ENCODE data around the gene ADCY3.

The ADCY3 gene

DNA sequence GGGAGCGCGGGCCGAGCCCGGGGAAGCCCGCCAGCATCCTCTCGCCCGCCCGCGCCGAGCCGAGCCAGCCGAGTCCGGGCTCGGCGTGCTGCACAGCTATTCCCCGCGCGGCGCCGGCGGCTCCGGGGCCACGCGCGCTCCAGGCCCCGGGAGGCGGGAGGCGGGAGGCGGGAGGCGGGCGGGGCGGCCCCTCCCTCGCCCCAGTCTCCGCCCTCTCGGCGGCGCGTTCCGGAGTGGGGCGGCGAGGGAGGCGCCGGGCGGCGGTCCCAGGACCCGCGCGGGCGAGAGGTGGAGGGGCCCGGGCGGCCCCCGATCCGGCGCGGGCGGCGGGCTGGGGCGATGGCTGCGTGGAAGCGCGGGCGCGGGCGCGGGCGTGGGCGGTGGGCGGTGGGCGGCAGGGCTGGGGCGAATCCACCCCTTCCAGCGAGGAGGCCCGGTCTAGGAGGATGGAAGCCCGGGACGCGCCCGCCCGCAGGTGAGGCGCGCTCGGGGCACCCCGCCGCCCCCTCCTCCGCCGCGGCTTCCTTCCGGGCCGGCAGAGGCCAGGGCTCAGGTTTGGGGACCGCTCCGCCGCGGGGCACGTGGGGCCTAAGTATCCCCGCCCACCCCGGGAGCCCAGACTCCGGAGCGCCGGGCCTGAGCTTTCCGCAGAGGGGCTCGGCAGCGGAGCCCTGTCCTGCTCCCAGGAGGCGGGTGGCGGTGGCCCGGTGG lies at the start of gene ADCY3:
Gene ADCY3 (minus strand): TSS at position 140 of the 711 bp plus-strand sequence. CDS start 1,250 bp downstream, outside the sequence.
- DNase-seq: no peak

DNA sequence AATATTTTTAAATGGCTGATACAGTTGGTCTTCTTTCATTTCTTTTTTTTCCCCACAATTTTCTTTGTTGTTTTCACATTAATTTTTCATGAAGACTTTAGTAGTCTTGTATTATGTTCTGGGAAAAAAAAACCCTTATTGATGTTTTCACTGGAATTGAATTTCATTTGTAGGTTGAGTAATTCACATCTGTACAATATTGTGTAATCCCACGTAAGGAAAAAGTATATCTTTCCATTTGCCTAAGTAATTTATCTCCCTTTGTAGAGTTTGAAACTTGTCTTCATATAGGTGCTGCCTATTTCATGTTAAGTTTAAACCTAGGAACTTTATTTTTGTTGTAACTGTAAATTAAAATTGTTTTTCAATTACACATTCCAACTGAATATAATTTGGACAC lies 49.7 kb upstream of the ADCY3 start:
- no peak for DNase-seq

DNA sequence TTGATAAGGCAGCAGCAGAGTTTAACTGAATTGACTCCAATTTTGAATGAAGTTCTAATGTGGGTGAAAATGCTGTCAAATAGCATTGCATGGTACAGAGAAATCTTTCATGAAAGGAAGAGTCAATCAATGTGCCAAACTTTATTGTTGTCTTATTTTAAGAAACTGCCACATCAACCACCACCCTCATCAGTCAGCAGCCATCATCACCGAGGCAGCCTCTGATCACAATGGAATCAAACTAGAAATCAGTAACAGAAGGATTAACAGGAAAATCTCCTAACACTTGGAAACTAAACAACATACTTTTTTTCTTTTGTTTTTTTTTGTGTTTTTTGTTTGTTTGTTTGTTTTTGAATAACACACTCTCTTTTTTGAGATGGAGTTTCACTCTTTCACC lies 41.9 kb upstream of the ADCY3 start:
- no peak for DNase-seq

DNA sequence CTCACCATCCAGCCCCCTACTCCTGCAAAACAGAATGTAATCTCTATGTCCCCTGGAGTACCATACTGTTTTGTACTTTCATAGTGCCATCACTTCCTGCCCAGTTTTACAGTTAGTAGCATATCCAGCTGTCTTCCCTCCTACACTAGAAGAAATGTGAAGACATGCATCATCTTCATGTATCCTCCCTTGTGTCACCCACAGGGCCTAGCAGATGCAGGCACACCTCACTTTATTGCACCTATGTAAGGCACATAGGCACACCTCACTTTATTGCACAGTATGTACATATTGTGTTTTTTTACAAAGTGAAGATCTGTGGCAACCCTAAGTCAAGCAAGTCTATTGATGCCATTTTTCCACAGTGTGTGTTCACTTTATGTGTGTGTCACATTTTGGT lies 39.7 kb upstream of the ADCY3 start:
- no peak for DNase-seq

DNA sequence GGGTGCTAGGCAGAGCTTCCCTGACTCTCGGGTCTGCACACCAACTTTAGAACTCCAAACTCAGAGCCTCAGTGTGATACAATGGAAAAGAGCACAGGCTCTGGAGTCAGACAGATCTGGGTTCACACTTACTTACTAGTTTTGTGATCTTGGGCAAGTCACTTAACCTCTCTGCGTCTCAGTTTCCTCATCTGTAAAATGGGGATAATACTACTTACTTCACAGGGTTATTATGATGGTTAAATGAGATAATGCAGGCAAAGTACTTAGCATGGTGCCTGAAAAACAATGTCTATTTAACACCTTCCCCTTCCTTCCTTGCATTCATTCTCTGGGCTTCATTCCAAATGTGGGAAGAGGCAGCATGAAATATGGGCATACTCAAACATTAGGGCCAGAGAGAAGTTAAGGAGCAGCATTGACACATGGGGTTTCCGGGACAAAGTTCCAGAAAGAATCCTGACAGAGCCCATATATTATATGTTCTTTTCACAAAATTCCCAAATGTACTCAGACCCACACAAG lies 38.4 kb upstream of the ADCY3 start:
- no peak for DNase-seq

DNA sequence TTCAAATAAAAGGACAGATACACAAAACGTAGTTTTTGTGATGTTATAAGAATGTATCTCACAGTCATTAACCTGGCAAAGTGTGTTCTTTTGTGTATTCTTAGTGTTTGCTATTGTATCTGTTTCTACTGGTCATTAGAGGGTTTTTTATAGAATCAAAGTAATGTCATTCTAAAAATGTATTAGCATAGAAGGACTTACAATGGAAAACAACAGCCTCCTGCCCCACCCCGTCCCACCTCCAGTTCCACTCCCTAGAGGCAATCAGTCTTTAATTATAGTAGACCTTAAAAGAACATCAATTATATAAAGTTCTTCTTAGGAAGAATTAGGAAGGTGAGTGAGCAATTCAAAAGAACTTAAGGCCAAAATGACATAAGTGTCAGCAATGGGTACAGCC lies 37.9 kb upstream of the ADCY3 start:
- DNase-seq: no peak

DNA sequence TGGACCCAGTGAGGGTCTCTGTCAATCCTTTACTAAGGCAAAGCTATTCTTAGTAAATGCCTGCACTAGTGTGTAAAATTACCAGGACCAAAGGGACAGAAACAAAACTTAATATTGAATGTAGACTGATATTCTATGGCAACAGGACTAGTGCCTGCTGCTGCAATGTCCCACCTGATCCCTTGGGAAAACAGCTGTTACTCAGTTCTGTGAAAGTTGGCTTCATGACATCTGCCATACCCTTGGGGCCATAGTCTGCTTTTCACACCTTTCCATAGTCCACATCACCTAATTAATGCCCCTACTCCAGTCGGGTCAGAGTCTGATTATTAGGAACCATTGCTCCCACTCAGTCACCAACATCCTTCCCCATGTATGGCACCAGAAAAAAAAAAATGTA lies 37.2 kb upstream of the ADCY3 start:
- DNase-seq: no peak

DNA sequence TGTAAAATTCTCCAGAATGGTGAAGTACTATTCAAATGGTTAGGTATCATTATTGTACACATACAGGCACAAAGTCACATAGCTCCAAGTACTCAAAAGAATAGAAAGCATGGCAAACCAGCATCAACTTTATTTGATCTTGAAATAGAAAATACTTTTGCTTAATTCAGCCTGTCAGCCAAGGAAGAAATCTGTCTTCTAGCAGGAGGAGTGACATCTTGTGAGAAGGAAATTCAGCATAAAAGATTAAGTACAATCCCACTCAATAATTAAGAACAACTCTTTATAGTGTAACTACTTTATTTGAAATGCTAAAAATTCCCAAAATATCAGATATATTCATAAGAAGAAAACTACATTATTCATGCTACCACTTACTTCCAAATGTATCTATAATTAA lies 35.9 kb upstream of the ADCY3 start:
- no peak for DNase-seq

DNA sequence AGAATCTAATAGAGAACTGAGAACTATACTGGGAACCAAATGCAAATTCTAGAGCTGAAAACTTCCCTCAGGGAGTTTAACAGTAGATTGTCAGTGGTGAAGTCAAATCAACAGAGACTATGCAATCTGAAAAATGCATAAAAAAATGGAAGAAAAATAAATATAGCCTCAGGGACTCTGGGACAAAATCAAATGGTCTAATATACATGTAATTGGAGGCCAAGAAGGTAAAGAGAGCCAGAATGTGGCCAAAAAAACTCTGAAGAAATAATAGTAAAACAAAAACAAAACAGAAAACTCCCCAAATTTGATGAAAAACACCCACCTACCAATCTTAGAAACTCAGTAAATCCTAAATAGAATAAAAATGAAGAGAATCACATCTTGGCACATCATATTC lies 35.2 kb upstream of the ADCY3 start:
- no peak for DNase-seq

DNA sequence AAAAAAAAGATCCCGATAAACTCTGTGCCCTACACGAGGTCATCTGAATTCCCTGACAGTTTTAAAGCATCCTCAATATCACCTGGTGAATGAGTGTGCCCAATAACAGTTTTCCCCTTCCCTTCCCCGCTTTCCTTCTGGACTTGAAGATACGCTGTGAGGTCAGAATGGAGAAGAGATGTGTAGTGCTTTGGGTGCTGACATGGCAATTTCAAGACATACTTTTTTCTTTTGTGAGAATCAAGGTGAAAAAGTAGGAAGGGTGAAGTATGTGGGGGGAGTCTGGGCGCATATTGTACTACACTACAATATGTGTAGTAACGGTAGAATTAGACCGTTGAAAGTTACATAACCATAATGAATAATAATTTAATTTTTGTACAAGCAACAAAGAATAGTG lies 30.1 kb upstream of the ADCY3 start:
- no peak for DNase-seq

DNA sequence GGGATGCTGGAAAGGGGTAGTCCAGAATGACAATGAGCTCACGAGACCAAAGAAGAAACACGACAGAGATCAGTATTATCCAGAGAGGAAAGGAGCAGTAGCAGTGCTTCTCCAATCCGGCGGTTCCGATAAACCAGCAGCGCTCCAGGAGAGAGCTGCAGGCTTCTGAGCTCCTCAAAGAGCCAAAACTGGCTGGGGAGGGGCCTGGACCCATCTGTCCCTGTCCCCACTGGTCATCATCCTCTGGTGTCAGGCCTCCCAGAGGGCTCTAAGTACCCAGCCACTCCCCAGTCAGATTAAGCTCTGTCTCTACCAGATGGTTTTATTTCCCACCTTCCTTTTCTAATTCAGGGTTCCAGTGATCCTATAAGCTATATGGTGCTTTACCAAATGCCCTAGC lies 28.5 kb upstream of the ADCY3 start:
- no peak for DNase-seq

DNA sequence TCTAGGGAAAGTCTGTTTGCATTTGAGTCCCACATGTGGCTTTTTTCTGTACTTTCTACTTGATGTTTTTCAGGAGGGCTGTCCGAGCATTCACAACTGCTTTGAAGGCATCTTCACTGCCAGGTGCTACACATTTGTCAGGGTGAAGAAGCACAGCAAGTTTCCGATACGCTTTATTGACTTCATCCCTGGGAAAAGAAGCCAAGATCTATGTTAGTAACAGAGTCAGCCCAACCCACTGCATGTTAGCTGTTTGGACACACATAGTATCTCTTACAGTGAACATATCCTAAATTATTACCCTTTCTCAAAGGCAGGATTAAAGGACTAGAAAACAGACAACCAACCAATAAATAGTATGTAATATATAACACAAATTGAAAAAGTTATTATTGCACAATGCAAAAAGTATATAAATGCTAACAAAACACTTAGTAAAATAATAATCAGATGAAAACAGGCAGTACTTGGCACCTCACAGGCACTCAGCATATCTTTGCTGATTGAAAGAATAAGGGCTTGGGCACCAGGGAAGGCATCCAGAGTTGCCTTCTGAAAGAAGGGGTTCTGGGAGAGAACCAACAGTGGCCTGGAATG lies 27.6 kb upstream of the ADCY3 start:
- DNase-seq: no peak

DNA sequence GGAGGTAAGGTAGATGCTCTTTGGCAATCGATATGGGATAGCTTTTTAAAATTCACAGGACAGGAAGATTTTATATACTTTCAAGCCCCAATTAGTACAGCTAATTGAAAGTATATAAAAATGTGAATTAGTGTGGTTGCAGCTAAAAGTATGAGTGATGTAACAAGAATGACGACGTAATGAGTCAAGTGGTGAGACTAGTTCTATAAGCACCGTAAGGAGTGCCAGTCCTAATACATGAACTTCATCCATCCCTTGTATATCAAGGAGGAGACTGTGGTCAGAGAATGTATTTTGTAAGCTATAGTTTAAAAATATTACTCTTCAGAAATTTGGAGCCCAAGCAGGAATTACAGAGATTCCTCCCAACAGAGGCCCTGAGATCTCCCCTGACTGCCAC lies 25.9 kb upstream of the ADCY3 start:
- DNase-seq: no peak

DNA sequence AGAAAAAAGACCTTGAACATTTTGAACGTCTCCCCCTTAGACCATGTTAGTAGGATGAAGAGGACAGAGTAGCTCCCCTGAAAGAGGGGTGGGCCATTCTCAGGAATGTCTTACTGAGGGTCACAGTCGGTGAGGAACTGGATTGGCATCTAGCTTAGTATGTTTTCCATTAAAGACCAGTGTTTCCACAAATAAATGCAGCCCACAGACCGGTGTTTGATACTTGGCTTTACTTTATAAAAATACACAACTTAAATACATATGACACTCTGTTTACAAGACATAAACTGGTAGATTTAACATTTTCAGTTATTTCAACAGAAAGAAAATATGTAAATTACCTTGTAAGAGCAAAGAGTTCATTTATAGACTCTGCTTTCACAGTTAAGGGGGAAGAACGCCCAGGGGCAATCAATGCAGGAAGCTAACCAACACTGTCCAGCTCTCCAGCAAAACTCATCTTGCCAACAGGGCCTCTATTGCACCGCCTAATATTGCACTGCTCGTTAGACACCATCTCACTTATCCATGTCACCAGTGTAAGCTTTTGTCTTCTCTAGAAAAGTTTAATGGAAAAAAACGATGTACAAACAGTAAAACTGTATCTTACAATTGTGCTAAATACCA lies 23.5 kb upstream of the ADCY3 start:
- DNase-seq: no peak

DNA sequence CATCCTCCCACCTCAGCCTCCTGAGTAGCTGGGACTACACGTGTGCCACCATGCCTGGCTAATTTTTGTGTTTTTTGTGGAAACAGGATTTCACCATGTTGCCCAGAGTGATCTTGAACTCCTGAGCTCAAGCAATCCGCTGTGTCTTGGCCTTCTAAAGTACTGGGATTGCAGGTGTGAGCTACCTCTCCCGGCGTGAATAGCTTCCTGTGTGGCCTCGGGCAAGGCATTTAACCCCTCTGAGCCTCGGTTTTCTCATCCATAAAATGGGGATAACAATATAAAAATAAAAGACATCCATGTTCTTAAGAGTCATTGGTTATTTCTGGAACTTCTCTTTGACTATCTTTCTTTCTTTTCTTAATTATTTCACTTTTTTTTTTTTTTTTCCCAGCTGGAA lies 19.3 kb upstream of the ADCY3 start:
- no peak for DNase-seq

DNA sequence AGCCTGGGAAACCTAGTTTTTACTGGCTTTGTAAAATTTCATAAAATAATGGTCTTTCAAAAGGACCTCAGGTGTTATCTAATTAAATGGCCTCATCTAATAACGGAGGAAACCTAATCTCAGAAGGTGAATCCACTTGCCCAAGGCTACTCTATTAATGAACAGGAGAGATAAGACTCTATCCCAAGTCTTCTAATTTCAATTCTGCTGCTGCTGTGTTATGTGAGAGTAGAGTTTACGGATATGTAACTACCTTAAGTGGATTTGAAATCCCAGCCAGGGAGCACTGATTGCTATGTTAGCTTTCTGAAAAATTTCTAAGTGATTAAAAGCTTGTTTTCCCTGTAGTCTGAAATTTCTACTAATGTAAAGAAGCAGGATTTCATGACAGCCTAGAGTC lies 17.2 kb upstream of the ADCY3 start:
- DNase-seq: no peak

DNA sequence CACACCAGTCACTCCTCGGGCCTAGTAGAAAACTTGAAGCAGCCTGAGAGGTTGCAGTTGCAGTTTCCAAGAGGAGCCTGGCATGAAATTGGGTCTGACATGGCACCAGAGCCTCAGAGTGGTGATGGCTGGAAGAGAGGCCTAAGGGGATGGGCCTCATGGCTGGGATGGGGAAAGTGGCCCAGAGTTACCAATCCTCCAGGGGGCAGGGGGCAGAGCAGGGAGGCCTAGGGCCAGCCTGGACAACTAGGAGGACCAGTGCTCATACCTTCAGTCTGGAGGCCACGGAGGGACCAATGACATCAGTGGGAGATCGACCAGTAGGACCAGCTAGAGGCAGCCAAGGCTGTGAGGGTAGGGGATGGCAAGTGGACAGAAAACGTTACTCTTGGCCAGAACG lies 15.1 kb upstream of the ADCY3 start:
- DNase-seq: no peak

DNA sequence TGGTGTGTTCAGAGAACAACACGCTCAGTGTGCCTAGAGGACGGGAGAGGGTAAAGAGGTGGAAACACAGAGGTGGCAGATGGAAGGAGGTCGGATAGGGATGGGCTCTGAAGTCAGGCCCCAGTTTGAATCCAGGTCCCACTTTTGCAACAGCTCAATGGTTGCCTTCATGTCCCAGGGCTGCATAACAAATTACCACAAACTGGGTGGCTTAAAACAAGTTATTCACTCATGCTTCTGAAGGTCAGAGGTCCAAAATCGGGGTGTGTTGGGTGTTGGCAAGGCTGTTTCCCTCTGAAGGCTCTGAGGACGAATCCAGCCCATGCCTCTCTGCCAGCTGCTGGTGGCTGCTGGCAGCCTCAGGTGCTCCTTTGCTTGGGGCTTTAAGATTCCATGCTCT lies 12.7 kb upstream of the ADCY3 start:
- no peak for DNase-seq

DNA sequence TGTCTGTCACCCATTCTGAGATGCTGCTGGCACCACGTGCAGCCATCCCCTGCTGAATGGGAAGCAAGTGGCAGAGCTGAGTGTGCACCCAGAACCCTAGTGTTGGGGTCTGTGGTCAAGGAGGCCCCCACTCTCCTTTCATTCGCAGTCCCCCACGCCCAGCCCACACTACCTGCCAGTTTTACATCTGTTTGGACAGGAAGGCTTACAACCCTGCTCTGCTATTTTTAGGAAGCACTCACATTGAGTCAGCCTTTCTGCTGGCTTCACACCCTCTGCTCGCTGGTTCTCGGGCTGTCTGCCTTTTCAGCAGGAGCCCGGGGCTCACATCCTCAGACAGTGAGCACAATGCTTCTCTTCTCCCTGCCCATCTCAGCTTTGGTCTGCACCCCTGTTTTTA lies 10.7 kb upstream of the ADCY3 start:
- DNase-seq: no peak

DNA sequence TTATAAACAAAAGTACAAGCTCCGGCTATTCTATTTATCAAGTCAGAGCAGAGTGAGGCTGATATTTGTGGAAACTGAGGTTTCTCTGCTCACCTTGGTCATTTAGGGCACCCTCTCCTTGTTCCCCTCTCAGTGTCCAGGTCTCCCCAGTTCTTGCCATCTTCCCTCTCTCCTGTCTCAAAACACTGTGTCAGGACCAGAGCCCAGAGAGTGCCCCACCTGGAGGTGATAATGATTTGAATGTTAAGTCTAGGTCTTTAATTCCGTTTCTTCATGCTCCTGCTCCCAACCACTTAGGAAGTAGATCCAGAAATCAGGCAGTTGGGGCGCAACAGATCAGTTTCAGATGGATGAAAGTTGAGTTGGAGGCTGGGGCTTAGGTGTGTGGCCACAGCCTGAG lies 9.2 kb upstream of the ADCY3 start:
- DNase-seq: no peak

DNA sequence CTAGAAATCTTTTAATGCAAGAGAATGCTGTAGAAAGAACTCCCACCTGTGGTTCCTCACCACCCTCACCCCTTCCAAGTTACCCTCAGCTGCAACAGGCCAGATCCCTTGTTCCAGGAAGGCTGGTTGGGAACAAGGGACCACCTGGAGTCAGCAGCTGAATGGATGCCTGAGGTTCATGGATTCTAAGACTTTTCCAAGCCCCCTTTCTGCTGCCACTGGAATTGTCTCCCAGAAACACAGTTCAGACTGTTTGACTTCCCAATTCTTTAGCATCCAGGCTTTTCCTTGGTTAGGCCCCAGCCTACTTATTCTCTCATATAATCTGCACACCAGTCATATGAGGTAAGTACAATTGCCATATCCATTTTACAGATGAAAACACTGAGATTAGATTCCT lies 8.0 kb upstream of the ADCY3 start:
- no peak for DNase-seq

DNA sequence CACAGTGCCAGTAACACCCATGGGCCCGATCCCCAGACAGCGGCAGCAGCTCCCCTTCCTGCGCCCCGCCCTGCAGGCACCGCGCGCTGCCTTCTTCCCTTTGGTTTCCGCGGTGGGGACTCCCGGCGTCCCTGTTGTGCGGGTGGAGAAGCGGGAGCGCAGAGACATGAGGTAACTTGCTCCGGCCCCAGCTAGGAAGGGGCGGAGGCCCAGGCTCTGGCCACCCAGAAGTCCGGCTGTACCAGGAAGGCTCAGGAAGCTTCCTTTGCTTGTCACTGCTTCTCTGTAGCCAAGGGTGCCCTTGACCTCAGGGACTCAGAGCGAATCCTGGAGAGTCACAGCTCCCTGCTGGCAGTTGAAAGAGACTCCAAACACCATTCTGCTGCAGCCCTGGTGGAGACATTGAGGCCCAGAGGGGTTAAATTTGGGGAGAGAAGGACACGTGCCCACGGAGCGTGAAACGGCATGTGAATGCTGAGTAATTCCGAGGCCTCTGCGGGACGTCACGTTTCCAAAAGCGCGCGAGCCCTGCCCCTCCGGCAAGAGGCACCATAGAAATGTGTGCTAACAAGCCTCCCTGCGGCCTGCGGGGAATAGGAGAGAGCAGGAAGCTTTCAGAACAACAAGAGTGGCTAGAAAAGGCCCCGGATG lies 6.7 kb upstream of the ADCY3 start:
- DNase-seq: no peak

DNA sequence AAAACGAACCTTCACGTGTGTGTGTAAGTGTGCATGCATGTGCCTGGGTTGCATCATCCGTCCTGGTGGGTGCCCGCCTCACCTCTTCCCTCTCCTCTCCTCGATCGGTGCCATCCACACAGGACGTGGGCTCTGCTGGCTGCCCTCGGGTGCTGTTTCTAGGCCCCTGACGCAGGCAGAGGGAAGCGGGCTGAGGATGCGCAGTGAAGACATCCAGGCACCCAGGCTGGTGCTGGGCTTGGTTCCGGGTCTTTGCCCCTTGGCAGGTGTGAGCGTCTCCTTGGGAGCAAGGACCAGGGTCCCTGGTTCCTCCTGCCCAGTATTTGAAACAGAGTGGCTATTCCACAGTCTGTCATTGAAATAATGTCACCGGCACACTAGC lies 6.2 kb upstream of the ADCY3 start:
- no peak for DNase-seq

DNA sequence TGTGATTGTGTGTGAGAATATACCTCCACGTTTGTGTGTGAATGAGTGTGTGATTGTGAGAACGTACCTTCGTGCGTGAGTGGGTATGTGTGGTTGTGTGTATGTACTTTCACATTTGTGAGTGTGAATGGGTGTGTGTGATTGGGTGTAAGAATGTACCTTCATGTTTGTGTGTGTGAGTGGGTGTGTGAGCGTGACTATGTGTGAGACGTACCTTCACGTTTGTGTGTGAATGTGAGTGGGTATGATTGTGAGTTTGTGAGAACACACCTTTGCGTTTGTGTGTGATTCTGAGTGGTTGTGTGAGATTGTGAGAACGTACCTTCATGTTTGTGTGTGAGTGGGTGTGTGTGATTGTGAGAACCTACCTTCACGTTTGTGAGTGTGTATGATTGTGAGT lies 5.8 kb upstream of the ADCY3 start:
- DNase-seq: no peak

All from NCI-H2107 (cell line).